WERI-Rb-1 (cell line): ENCODE measurements around the gene APOL5.
A peak's percentile ranks its signal among the peaks of the same experiment; 100 is the strongest.

Experiments used
- DNase-seq: peaks from one replicate; pipeline ENCODE4 v3.0.0-alpha.2; 2020
- H3K27ac ChIP-seq: fragments of 250-450 bp; sonication (Bioruptor Pico); 2 replicates; pipeline ENCODE4 v1.5.1; 2020; ENCODE audit warnings: mild to moderate bottlenecking, moderate library complexity
- H3K27me3 ChIP-seq: fragments of 250-450 bp; sonication (Bioruptor Pico); 2 replicates; pipeline ENCODE4 v1.5.1; 2021; ENCODE audit warnings: mild to moderate bottlenecking, low read depth, moderate library complexity; ENCODE audit not compliant: insufficient read depth, severe bottlenecking
- H3K36me3 ChIP-seq: fragments of 250-450 bp; sonication (Bioruptor Pico); 2 replicates; pipeline ENCODE4 v1.5.1; 2020; ENCODE audit warnings: mild to moderate bottlenecking, moderate library complexity
- H3K4me3 ChIP-seq: 2 replicates; pipeline ENCODE4 v1.5.1; 2011; ENCODE audit warnings: low read depth, mild to moderate bottlenecking, control low read depth, low read length
- H3K9me3 ChIP-seq: fragments of 250-450 bp; sonication (Bioruptor Pico); 2 replicates; pipeline ENCODE4 v1.5.1; 2021; ENCODE audit warnings: mild to moderate bottlenecking, moderate library complexity; ENCODE audit not compliant: severe bottlenecking
- TF ChIP-seq, protein P1 (sequence below): IDR thresholded peaks from 2 replicates; pipeline ENCODE4 v1.5.1; 2011; ENCODE audit warnings: low read depth, mild to moderate bottlenecking, control low read depth, inconsistent platforms, low read length

Gene APOL5

DNA sequence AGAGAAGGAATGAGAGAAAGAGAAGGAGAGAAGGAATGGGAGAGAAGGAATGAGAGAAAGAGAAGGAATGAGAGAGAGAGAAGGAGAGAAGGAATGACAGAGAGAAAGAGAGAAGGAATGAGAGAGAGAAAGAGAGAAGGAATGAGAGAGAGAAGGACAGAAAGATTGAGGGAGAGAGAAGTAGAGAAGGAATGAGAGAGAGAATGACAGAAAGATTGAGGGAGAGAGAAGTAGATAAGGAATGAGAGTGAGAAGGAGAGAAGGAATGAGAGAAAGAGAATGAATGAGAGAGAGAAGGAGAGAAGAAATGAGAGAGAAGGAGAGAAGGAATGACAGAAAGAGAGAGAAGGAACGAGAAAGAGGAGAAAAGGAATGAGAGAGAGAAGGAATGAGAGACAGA, 34.1 kb upstream of the APOL5 start:
- no peak overlapping the region for H3K4me3 ChIP-seq
- H3K27ac ChIP-seq: no peak overlapping the region
- peaks cover 4% of the 10 kb centered on the region for H3K9me3 ChIP-seq
- TF ChIP-seq, protein P1, sequence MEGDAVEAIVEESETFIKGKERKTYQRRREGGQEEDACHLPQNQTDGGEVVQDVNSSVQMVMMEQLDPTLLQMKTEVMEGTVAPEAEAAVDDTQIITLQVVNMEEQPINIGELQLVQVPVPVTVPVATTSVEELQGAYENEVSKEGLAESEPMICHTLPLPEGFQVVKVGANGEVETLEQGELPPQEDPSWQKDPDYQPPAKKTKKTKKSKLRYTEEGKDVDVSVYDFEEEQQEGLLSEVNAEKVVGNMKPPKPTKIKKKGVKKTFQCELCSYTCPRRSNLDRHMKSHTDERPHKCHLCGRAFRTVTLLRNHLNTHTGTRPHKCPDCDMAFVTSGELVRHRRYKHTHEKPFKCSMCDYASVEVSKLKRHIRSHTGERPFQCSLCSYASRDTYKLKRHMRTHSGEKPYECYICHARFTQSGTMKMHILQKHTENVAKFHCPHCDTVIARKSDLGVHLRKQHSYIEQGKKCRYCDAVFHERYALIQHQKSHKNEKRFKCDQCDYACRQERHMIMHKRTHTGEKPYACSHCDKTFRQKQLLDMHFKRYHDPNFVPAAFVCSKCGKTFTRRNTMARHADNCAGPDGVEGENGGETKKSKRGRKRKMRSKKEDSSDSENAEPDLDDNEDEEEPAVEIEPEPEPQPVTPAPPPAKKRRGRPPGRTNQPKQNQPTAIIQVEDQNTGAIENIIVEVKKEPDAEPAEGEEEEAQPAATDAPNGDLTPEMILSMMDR: no peak
- no peak for DNase-seq
- no peaks in the 10 kb centered on the region for H3K27me3 ChIP-seq
- H3K36me3 ChIP-seq: no peaks in the 10 kb centered on the region

- Histone ChIP-seq H3K4me3 (no peak overlapping the region), H3K27me3 (no peaks in the 10 kb centered on the region), H3K9me3 (peaks cover 4% of the 10 kb centered on the region), H3K27ac (no peak overlapping the region), H3K36me3 (no peaks in the 10 kb centered on the region)
- TF ChIP-seq, protein P1: peak; percentile 34
- DNase-seq: peak; percentile 13
These were observed 33.4 kb upstream of the APOL5 start for GRCh38 chr22:35684270-35684700.

GRCh38 chr22:35684732-35685131, 32.9 kb upstream of the APOL5 start:
- TF ChIP-seq, protein P1: no peak
- Histone ChIP-seq H3K36me3 (no peaks in the 10 kb centered on the region), H3K4me3 (no peak overlapping the region), H3K27me3 (no peaks in the 10 kb centered on the region), H3K9me3 (peaks cover 4% of the 10 kb centered on the region), H3K27ac (no peak overlapping the region)
- DNase-seq: no peak

DNA sequence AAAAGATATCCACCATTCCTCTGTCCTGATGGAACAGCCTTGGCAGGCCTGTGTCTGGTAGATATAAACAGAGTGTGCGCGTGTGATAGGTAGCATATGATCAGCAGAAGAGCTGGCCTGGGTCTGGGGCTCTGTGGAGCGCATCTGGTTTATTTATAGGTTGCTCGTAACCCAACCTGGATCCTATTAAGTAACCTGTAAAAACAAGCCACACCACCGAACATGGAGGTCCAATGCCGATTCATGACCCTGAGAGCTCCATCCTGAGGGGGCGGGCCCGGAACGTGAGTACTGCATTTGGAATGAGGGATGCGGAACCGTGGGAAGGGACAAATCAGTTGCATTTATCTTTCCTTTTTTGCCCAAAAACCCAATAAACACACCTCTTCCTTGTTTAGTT, 31.9 kb upstream of the APOL5 start:
- Histone ChIP-seq H3K4me3 (no peak overlapping the region), H3K9me3 (peaks cover 4% of the 10 kb centered on the region), H3K27ac (no peak overlapping the region), H3K27me3 (no peaks in the 10 kb centered on the region), H3K36me3 (no peaks in the 10 kb centered on the region)
- TF ChIP-seq, protein P1: no peak
- no peak for DNase-seq

DNA sequence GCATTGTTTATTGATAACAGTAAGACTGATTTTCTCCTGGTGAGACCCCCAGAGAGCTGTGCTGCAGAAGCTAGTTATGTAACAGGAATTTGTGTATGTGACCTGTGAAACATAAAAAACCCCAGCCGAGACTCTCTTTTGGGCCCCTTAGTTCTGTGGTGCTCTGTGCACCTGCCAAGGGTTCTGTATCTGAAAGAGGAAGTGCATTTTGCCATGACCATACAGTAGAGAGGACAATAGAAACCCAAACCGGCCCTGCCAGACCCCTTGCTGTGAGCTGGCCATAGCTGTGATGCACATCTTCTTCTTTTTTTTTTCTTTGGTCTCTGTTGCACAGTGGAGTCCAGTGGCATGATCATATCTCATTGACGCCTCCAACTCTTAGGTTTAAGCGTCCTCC, 31.4 kb upstream of the APOL5 start:
- Histone ChIP-seq H3K27me3 (no peaks in the 10 kb centered on the region), H3K4me3 (no peak overlapping the region), H3K9me3 (peaks cover 4% of the 10 kb centered on the region), H3K27ac (no peak overlapping the region), H3K36me3 (no peaks in the 10 kb centered on the region)
- no peak for DNase-seq
- TF ChIP-seq, protein P1: no peak

- DNase-seq: no peak
- no peaks in the 10 kb centered on the region for H3K27me3 ChIP-seq
- no peaks in the 10 kb centered on the region for H3K36me3 ChIP-seq
- TF ChIP-seq, protein P1: no peak
- H3K9me3 ChIP-seq: no peaks in the 10 kb centered on the region
- no peak overlapping the region for H3K4me3 ChIP-seq
- no peak overlapping the region for H3K27ac ChIP-seq
These were observed 30.2 kb upstream of the APOL5 start for GRCh38 chr22:35687461-35687860.
